RWPE1 (cell line): Measurements from ENCODE around the gene PC.

Experiments used
- CTCF ChIA-PET: fragments of 350-600 bp; sonication (Branson Sonifier 250); formaldehyde crosslinking; extraction: SDS; loops from one replicate; lab custom pipeline; 2021; lab: Yijun Ruan, JAX
- POLR2A ChIA-PET: fragments of 400-600 bp; formaldehyde crosslinking; extraction: SDS; loops from one replicate; lab custom pipeline; 2020; ENCODE audit warnings: antibody characterized with exemption; ENCODE audit not compliant: low non-redundant PET; lab: Yijun Ruan, JAX
- DNase-seq: peaks from one replicate; pipeline ENCODE4 v3.0.0; 2012; ENCODE audit warnings: low spot score
- H3K27ac ChIP-seq: fragments of 450-650 bp; 2 replicates; pipeline ENCODE4 v1.5.1; 2017
- CTCF ChIP-seq: fragments of 450-650 bp; conservative IDR thresholded peaks from 2 replicates; pipeline ENCODE4 v1.5.1; 2017; ENCODE audit warnings: low read depth, mild to moderate bottlenecking

Gene PC

DNA sequence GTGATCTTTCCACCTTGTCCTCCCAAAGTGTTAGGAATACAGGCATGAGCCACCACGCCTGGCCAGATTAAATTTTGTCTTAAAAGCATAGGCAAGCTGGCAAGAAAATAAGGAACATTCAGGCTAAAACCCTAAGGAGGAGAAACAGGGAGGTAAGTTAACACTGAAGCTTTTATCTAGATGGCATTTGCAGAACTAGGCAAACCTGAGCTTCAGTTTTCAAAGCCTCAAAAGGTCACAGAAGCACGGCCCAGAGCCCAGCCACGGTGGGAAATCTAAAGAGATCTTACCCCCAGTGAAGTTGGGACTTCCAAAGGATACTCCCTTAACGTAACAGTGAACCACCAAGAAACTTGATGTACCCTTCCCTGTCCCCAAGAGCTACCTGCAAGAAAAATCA is 28.4 kb downstream of the PC start:
- ChIA-PET POLR2A (no interaction called here), CTCF (no interaction called here)
- H3K27ac ChIP-seq, result peak overlapping the region; percentile 58
- no peak for DNase-seq
- no peak for TF ChIP-seq CTCF

GRCh38 chr11:66924272-66924671 is 33.9 kb downstream of the PC start:
- no peak overlapping the region for H3K27ac ChIP-seq
- no peak for TF ChIP-seq CTCF
- DNase-seq, result no peak
- ChIA-PET CTCF (interaction anchor here (0.6 kb wide), 1 partner anchor 158 kb away, joined by 3 read pairs; no protein-coding TSS in a partner anchor), POLR2A (no interaction called here)

DNA sequence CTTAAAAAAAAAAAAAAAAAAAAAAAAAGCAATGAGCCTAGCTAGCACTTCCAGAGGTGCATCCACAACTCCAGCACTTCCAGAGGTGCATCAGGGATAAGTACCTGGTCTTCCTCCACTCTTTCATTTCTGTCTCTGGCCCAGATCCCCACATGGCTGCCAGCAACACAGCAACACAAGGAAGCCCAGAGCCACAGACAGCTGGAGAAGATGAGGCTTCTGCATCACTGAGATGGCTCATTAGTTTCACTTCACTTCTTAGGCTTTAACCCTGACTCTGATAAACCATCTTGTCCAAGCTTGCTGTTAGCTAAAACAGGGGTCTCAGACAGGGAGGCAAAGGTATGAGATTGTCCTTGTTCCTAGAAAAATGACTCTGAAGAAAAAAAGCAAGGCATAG is 35.6 kb downstream of the PC start:
- CTCF ChIA-PET, result no interaction called here
- POLR2A ChIA-PET, result no interaction called here
- no peak for TF ChIP-seq CTCF
- DNase-seq, result no peak
- no peak overlapping the region for H3K27ac ChIP-seq

DNA sequence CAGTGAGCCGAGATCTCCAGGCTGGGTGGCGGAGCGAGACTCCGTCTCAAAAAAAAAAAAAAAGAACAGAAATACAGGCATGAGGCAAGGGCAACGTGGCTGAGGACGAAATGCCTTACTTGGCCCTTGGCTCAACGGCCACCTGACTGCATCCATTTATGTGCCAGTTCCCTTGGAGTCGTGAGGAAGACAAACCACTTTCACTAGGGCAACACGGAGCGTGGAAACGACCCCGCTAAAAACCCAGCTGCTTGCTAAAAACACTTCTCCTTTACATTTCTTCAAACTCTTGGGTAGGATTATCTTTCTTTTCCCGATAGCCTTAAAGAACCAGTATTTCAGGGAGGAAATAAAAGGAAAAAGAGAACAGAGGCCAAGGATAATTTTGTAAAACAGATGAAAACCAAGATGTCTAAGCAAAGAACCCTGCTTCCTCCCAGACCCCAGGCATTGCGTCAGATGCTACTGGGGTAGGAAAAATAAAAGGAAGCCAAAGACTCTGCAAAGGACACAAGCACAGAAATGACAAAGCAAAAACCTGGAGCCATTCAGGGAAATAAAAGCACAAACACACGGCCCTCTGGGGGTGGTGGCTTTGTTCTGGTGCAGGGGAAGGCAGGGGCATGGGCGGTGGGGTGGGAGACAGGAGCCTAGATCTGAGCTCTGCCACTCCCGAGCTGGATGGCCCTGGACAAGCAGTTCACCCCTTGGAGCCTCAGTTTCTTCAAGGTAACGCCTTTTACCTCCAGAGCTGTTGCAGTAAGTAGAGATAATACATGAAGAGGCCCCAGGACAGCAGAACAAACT is 37.0 kb downstream of the PC start:
- CTCF ChIA-PET, result no interaction called here
- DNase-seq, result no peak
- no peak overlapping the region for H3K27ac ChIP-seq

GRCh38 chr11:66919923-66920322 is 38.3 kb downstream of the PC start:
- ChIA-PET POLR2A (no interaction called here), CTCF (interaction anchor here (0.6 to 0.8 kb wide), 2 partner anchors 225 to 426 kb away, joined by 3 to 4 read pairs; no protein-coding TSS in a partner anchor)
- no peak overlapping the region for H3K27ac ChIP-seq
- no peak for TF ChIP-seq CTCF
- DNase-seq, result no peak

More for the DNA sequence above, 37.0 kb downstream of the PC start:
- TF ChIP-seq CTCF, result no peak
- POLR2A ChIA-PET, result no interaction called here

DNA sequence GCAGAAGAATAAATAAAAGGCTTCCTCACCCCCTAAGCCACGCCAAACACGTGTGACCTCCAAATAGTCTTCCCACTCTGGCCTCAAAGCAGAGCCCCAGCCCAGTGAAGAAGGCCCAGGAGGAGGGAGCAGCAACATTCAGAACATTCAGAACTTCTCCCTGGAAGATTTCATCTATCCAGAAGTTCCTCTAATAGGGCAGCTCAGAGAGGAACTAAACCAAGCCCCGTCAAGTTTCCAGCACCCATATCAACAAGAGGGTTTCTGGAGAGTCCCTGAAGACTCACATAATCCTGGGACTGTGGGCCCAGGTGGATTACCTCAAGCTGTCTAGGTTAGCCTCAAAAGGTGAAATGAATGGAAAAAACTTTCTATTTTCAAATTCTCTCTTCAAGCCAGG is 39.4 kb downstream of the PC start:
- peak overlapping the region; percentile 6; the same call in 1 of the 2 replicates for H3K27ac ChIP-seq
- ChIA-PET POLR2A (no interaction called here), CTCF (no interaction called here)
- DNase-seq, result no peak
- TF ChIP-seq CTCF, result no peak
